Measurements from ENCODE around the gene XPO4.
"Not testable (repeated sequence)": the region's sequence is repeated elsewhere in the genome, so short reads cannot be mapped to it uniquely, and the experiment has no call there.

Gene XPO4

DNA sequence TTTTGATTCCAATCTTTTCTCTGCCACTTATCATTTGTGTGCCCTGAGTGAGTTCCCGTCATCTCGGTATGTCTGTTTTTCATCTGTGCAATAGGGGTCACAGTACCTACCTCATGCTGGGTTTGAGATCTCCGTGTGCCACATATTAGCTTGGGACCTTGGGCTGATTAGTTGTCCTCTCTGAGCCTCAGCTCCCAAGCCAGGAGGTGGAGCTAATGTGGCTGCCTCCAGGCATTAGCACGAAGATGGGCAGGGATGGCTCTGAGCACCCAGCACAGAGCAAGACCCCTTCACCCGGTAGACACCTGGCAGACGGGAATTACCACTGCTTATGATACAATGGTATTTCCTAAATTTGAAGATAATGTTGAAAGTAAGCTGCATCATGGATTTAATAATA lies 35.8 kb upstream of the XPO4 start:
- no peak for DNase-seq (ENCODE audit: low spot score)
- in situ Hi-C loops (cut with MboI; ENCODE audit: low pct_unique_long_range_greater_than_20kb, low sequenced_read_pairs, unreplicated experiment), result loop anchor here (25.0 kb wide), 2 partner anchors 349 to 549 kb away; no protein-coding TSS in a partner anchor
- TF ChIP-seq, protein P1, sequence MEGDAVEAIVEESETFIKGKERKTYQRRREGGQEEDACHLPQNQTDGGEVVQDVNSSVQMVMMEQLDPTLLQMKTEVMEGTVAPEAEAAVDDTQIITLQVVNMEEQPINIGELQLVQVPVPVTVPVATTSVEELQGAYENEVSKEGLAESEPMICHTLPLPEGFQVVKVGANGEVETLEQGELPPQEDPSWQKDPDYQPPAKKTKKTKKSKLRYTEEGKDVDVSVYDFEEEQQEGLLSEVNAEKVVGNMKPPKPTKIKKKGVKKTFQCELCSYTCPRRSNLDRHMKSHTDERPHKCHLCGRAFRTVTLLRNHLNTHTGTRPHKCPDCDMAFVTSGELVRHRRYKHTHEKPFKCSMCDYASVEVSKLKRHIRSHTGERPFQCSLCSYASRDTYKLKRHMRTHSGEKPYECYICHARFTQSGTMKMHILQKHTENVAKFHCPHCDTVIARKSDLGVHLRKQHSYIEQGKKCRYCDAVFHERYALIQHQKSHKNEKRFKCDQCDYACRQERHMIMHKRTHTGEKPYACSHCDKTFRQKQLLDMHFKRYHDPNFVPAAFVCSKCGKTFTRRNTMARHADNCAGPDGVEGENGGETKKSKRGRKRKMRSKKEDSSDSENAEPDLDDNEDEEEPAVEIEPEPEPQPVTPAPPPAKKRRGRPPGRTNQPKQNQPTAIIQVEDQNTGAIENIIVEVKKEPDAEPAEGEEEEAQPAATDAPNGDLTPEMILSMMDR (IDR thresholded peaks at IDR 0.05; ENCODE audit: extremely low read depth, insufficient read depth, missing control alignments), result no peak

GRCh38 chr13:20927596-20928257 lies 25.2 kb upstream of the XPO4 start:
- TF ChIP-seq, protein P1 (IDR thresholded peaks at IDR 0.05; ENCODE audit: extremely low read depth, insufficient read depth, missing control alignments), result no peak
- DNase-seq (ENCODE audit: low spot score), result no peak
- in situ Hi-C loops (cut with MboI; ENCODE audit: low pct_unique_long_range_greater_than_20kb, low sequenced_read_pairs, unreplicated experiment), result loop anchor here (25.0 kb wide), 2 partner anchors 360 to 560 kb away; no protein-coding TSS in a partner anchor

DNA sequence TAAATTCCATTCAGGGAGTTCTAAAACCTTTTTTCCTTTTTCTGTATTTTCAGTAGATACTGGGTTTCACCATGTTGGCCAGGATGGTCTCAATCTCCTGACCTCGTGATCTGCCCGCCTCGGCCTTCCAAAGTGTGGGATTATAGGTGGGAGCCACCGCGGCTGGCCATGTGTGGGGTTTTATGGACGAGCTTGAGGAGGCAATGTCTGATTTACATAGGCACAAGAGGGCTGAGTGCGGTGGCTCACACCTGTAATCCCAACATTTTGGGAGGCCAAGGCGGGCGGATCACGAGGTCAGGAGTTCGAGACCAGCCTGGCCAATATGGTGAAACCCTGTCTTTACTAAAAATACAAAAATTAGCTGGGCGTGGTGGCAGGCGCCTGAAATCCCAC lies 22.8 kb upstream of the XPO4 start:
- in situ Hi-C loops (cut with MboI; ENCODE audit: low pct_unique_long_range_greater_than_20kb, low sequenced_read_pairs, unreplicated experiment), result loop anchor here (25.0 kb wide), 2 partner anchors 362 to 562 kb away; no protein-coding TSS in a partner anchor
- not testable (repeated sequence) for DNase-seq (ENCODE audit: low spot score)

GRCh38 chr13:20924758-20925394 lies 22.3 kb upstream of the XPO4 start:
- in situ Hi-C loops (cut with MboI; ENCODE audit: low pct_unique_long_range_greater_than_20kb, low sequenced_read_pairs, unreplicated experiment), result loop anchor here (25.0 kb wide), 3 partner anchors 362 to 738 kb away; partner anchors contain the start of gene GJB2
- DNase-seq (ENCODE audit: low spot score), result peak; percentile 56
- TF ChIP-seq, protein P1 (IDR thresholded peaks at IDR 0.05; ENCODE audit: extremely low read depth, insufficient read depth, missing control alignments), result peak; percentile 81

DNA sequence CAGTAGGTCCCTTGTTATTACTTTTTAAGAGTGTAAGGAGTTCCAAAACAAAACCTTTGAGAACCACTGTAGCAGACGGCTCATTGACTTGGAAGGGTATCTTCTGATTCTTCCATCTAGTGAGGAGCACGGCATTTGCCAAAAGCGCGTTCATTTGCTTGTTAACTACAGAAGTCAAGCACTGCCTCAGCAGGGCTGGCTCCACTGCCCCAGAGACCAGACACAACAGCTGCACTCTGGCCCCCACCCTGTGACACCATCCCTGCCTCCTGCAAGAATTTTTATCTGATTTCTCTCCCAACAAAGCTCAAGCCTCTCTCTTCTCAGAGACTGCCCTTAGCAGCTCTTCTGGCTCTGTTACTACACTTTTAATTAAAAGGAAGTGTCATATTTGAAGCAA lies 20.7 kb upstream of the XPO4 start:
- DNase-seq (ENCODE audit: low spot score), result no peak
- TF ChIP-seq, protein P1 (IDR thresholded peaks at IDR 0.05; ENCODE audit: extremely low read depth, insufficient read depth, missing control alignments), result no peak
- in situ Hi-C loops (cut with MboI; ENCODE audit: low pct_unique_long_range_greater_than_20kb, low sequenced_read_pairs, unreplicated experiment), result loop anchor here (25.0 kb wide), 1 partner anchor 736 kb away; the partner anchor contains the start of gene GJB2

DNA sequence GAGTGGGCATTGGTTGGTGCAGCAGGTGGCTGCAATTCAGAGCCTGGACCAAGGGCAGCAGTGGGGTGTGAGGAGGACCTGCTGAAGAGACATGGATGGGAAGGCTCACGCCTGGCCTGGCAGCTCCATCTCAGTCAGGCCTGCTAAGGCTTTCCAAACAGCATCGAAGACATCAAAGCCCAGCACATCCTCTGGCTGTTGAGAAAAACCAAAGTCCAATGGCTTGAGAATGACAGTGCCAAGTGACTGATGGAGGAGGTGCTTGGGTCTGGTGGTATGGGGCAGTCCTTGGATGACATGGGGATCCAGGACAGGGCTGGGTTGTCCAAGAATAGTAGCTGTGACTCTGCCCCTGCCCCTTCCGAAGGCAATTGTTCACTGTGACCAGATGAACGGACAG lies 19.0 kb upstream of the XPO4 start:
- DNase-seq (ENCODE audit: low spot score), result no peak
- in situ Hi-C loops (cut with MboI; ENCODE audit: low pct_unique_long_range_greater_than_20kb, low sequenced_read_pairs, unreplicated experiment), result loop anchor here (25.0 kb wide), 1 partner anchor 734 kb away; the partner anchor contains the start of gene GJB2
- TF ChIP-seq, protein P1 (IDR thresholded peaks at IDR 0.05; ENCODE audit: extremely low read depth, insufficient read depth, missing control alignments), result no peak

DNA sequence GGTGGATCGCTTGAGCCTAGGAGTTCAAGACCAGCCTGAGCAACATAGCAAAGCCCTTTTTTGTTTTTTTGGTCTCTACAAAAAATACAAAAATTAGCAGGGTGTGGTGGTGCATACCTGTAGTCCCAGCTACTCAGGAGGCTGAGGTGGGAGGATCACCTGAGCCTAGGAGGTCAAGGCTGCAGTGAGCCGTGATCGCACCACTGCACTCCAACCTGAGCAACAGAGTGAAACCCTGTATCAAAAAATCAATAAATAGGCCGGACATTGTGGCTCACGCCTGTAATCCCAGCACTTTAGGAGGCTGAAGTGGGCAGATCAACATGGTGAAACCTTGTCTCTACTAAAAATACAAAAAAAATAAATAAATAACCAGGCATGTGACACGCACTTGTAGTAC lies 13.1 kb upstream of the XPO4 start:
- in situ Hi-C loops (cut with MboI; ENCODE audit: low pct_unique_long_range_greater_than_20kb, low sequenced_read_pairs, unreplicated experiment), result loop anchor here (10.0 to 25.0 kb wide), 2 partner anchors 421 to 728 kb away; partner anchors contain the start of gene GJB2
- DNase-seq (ENCODE audit: low spot score), result not testable (repeated sequence)

Data from GM13977 (cell line).